WTC11 (cell line): ENCODE results near the gene PCBP3. TPM values are rescaled to one million over a fixed set of nuclear protein-coding genes. Genes with fewer than 3 reads are reported as not detected.
A peak's percentile ranks its signal among the peaks of the same experiment; 100 is the strongest.

Experiments used
- ATAC-seq: fragments of 200-7000 bp; cut with Tn5 transposase; 2 replicates; pipeline ENCODE4 v1.10.0; 2021; ENCODE audit warnings: mild to moderate bottlenecking, moderate library complexity
- CTCF ChIA-PET: fragments of 300-600 bp; sonication (Branson Sonifier 250); formaldehyde crosslinking; loops from one replicate; lab custom pipeline; 2021; ENCODE audit warnings: antibody characterized with exemption; lab: Charles Lee
- POLR2A ChIA-PET: fragments of 350-600 bp; sonication (Branson Sonifier 250); formaldehyde crosslinking; loops from one replicate; lab custom pipeline; 2021; ENCODE audit warnings: antibody characterized with exemption; lab: Charles Lee
- DNase-seq: peaks from one replicate; pipeline ENCODE4 v3.0.0; 2021; ENCODE audit warnings: low spot score
- H3K27ac Mint-ChIP-seq: 2 replicates; pipeline ENCODE4 v1.8.0; 2021; ENCODE audit warnings: mixed read lengths
- H3K27me3 Mint-ChIP-seq: 2 replicates; pipeline ENCODE4 v1.8.0; 2021; ENCODE audit warnings: low read depth, mild to moderate bottlenecking, moderate library complexity, mixed read lengths
- H3K36me3 Mint-ChIP-seq: 2 replicates; pipeline ENCODE4 v1.8.0; 2021; ENCODE audit warnings: mixed read lengths
- H3K4me1 Mint-ChIP-seq: 2 replicates; pipeline ENCODE4 v1.8.0; 2022; ENCODE audit warnings: mixed read lengths
- H3K4me3 Mint-ChIP-seq: 2 replicates; pipeline ENCODE4 v1.8.0; 2021; ENCODE audit warnings: mild to moderate bottlenecking, moderate library complexity, mixed read lengths
- H3K9me3 Mint-ChIP-seq: 2 replicates; pipeline ENCODE4 v1.8.0; 2021; ENCODE audit warnings: mixed read lengths
- ATF6 ChIP-seq: sonication (generic); formaldehyde crosslinking; IDR thresholded peaks from 2 replicates; pipeline ENCODE4 v1.8.1; 2023; ENCODE audit warnings: mild to moderate bottlenecking, missing genetic modification reagents
- CBFB ChIP-seq: sonication (generic); formaldehyde crosslinking; IDR thresholded peaks from 2 replicates; pipeline ENCODE4 v1.8.1; 2022; ENCODE audit warnings: mild to moderate bottlenecking, low read depth, missing genetic modification reagents
- CTCF ChIP-seq: fragments of 200-600 bp; IDR thresholded peaks from 2 replicates; pipeline ENCODE4 v1.8.0; 2022; ENCODE audit warnings: antibody characterized with exemption
- EMX1 ChIP-seq: fragments of 250-450 bp; sonication (Bioruptor Pico); IDR thresholded peaks from 2 replicates; pipeline ENCODE4 v1.8.0; 2021; ENCODE audit warnings: mild to moderate bottlenecking
- ETV6 ChIP-seq: sonication (generic); formaldehyde crosslinking; IDR thresholded peaks from 2 replicates; pipeline ENCODE4 v1.8.1; 2022; ENCODE audit warnings: mild to moderate bottlenecking, missing genetic modification reagents
- GRHL2 ChIP-seq: fragments of 250-450 bp; sonication (Bioruptor Pico); IDR thresholded peaks from 2 replicates; pipeline ENCODE4 v1.8.0; 2022; ENCODE audit warnings: mild to moderate bottlenecking, moderate library complexity; ENCODE audit not compliant: insufficient replicate concordance, severe bottlenecking
- HMGA2 ChIP-seq: fragments of 250-450 bp; sonication (Bioruptor Pico); IDR thresholded peaks from 2 replicates; pipeline ENCODE4 v1.4.0; 2021; ENCODE audit warnings: mild to moderate bottlenecking, moderate library complexity
- JUN ChIP-seq: sonication (generic); formaldehyde crosslinking; IDR thresholded peaks from 2 replicates; pipeline ENCODE4 v1.8.0; 2023; ENCODE audit warnings: mild to moderate bottlenecking, missing genetic modification reagents
- MLX ChIP-seq: sonication (generic); formaldehyde crosslinking; IDR thresholded peaks from 2 replicates; pipeline ENCODE4 v1.8.1; 2023; ENCODE audit warnings: mild to moderate bottlenecking, missing genetic modification reagents, moderate library complexity
- NFATC4 ChIP-seq: fragments of 250-450 bp; sonication (Bioruptor Pico); IDR thresholded peaks from 2 replicates; pipeline ENCODE4 v1.9.0; 2021; ENCODE audit warnings: mild to moderate bottlenecking
- NR2C2 ChIP-seq: sonication (generic); formaldehyde crosslinking; IDR thresholded peaks from 2 replicates; pipeline ENCODE4 v1.8.0; 2022; ENCODE audit warnings: mild to moderate bottlenecking, missing genetic modification reagents
- NR3C1 ChIP-seq: sonication (generic); formaldehyde crosslinking; conservative IDR thresholded peaks from 2 replicates; pipeline ENCODE4 v1.8.1; 2023; ENCODE audit warnings: low read depth, mild to moderate bottlenecking, missing genetic modification reagents
- USF2 ChIP-seq: sonication (generic); formaldehyde crosslinking; IDR thresholded peaks from 2 replicates; pipeline ENCODE4 v1.8.1; 2023; ENCODE audit warnings: mild to moderate bottlenecking, missing genetic modification reagents, moderate library complexity
- ZNF121 ChIP-seq: sonication (generic); formaldehyde crosslinking; IDR thresholded peaks from 2 replicates; pipeline ENCODE4 v1.8.0; 2023; ENCODE audit warnings: missing genetic modification reagents
- ZNF281 ChIP-seq: sonication (generic); formaldehyde crosslinking; IDR thresholded peaks from 2 replicates; pipeline ENCODE4 v1.8.0; 2023; ENCODE audit warnings: mild to moderate bottlenecking, missing genetic modification reagents
- ZNF396 ChIP-seq: fragments of 250-450 bp; sonication (Bioruptor Pico); IDR thresholded peaks from 2 replicates; pipeline ENCODE4 v1.8.0; 2021; ENCODE audit warnings: mild to moderate bottlenecking, moderate library complexity, borderline replicate concordance
- ZNF671 ChIP-seq: fragments of 250-450 bp; sonication (Bioruptor Pico); IDR thresholded peaks from 2 replicates; pipeline ENCODE4 v1.8.0; 2021; ENCODE audit warnings: mild to moderate bottlenecking
- total RNA-seq: library from RNA; stranded (reverse); gene quantifications from 3 replicates; pipeline ENCODE4 v1.2.3, GENCODE V29; 2021

PCBP3 gene
- total RNA-seq, 1 experiment from 2014 or later = 8.5 TPM

GRCh38 chr21:45819478-45820170, 176.1 kb downstream of the PCBP3 start:
- TF ChIP-seq EMX1 = no peak
- no peak for TF ChIP-seq ZNF396
- no peak for TF ChIP-seq ZNF671
- no peak for TF ChIP-seq NR3C1 (CRISPR knock-in tag)
- TF ChIP-seq ETV6 = no peak
- TF ChIP-seq JUN (CRISPR knock-in tag) = no peak
- TF ChIP-seq ZNF281 (CRISPR knock-in tag) = no peak
- TF ChIP-seq NFATC4 (CRISPR knock-in tag) = no peak
- TF ChIP-seq ZNF121 (CRISPR knock-in tag) = no peak
- no peak for TF ChIP-seq GRHL2 (CRISPR knock-in tag)
- no peak for TF ChIP-seq CTCF
- no peak for TF ChIP-seq USF2 (CRISPR knock-in tag)
- no peak for TF ChIP-seq NR2C2 (CRISPR knock-in tag)
- TF ChIP-seq CBFB (CRISPR knock-in tag) = no peak
- TF ChIP-seq HMGA2 (CRISPR knock-in tag) = no peak
- H3K9me3 Mint-ChIP-seq = no peaks in the 10 kb centered on the region
- H3K4me1 Mint-ChIP-seq = peaks cover 22% of the 10 kb centered on the region
- DNase-seq = no peak
- ChIA-PET POLR2A (no interaction called here), CTCF (interaction anchor here (0.8 to 2.0 kb wide), 12 partner anchors 12 to 278 kb away, joined by 3 to 35 read pairs (median 7); no protein-coding TSS in a partner anchor)
- no peaks in the 10 kb centered on the region for H3K36me3 Mint-ChIP-seq
- H3K27me3 Mint-ChIP-seq = no peaks in the 10 kb centered on the region
- H3K4me3 Mint-ChIP-seq = no peak overlapping the region
- H3K27ac Mint-ChIP-seq = 0 out of 2 replicates have a peak overlapping the region, but pooled peaks have one; percentile 19
- ATAC-seq = no peak

- CTCF ChIA-PET = interaction anchor here (0.5 to 2.0 kb wide), 39 partner anchors 9 to 563 kb away, joined by 3 to 35 read pairs (median 3); no protein-coding TSS in a partner anchor
- DNase-seq = peak; percentile 89
- no peak for TF ChIP-seq ATF6 (CRISPR knock-in tag)
- TF ChIP-seq MLX (CRISPR knock-in tag) = no peak
- TF ChIP-seq ZNF121 (CRISPR knock-in tag) = peak; percentile 51; the same call in 1 of the 2 replicates
- TF ChIP-seq ZNF396 = no peak
- TF ChIP-seq GRHL2 (CRISPR knock-in tag) = no peak
- peak; percentile 68 for TF ChIP-seq CTCF
- ATAC-seq = peak; percentile 92
- H3K36me3 Mint-ChIP-seq = no peaks in the 10 kb centered on the region
- no peak overlapping the region for H3K4me3 Mint-ChIP-seq
- H3K27me3 Mint-ChIP-seq = no peaks in the 10 kb centered on the region
- H3K9me3 Mint-ChIP-seq = no peaks in the 10 kb centered on the region
- POLR2A ChIA-PET = no interaction called here
- H3K4me1 Mint-ChIP-seq = peaks cover 22% of the 10 kb centered on the region
- peak overlapping the region; percentile 85; the same call in 1 of the 2 replicates for H3K27ac Mint-ChIP-seq
Observed at GRCh38 chr21:45820171-45821091, 176.9 kb downstream of the PCBP3 start.
